CD4-positive, alpha-beta T cell (primary cell): ENCODE data around the gene CAMTA1. TPM values are rescaled to one million over a fixed set of nuclear protein-coding genes. Genes with fewer than 3 reads are reported as not detected.
A peak's percentile ranks its signal among the peaks of the same experiment; 100 is the strongest.

Experiments used
- ATAC-seq: fragments of 200-7000 bp; cut with Tn5 transposase; one replicate; pipeline ENCODE4 v1.10.0; 2022; ENCODE audit warnings: mild to moderate bottlenecking; ENCODE audit not compliant: poor library complexity
- CTCF ChIA-PET: fragments of 350-600 bp; sonication (Branson Sonifier 250); formaldehyde crosslinking; loops from one replicate; lab custom pipeline; 2021; ENCODE audit warnings: antibody characterized with exemption, inconsistent platforms; lab: Charles Lee
- POLR2A ChIA-PET: fragments of 350-600 bp; sonication (Branson Sonifier 250); formaldehyde crosslinking; loops from one replicate; lab custom pipeline; 2021; ENCODE audit warnings: antibody characterized with exemption, inconsistent platforms; lab: Charles Lee
- DNase-seq, 14 experiments: peaks; one replicate each; pipeline ENCODE4 v3.0.0-alpha.2; 2013 to 2020; ENCODE audit warnings: mixed read lengths in 2 of 14
- H3K27ac ChIP-seq, 2 donors: one replicate each; pipeline versions ENCODE4 v1.5.1 to v1.7.0; 2013; ENCODE audit warnings: low read length in 2 of 2, low read depth in 1 of 2, mild to moderate bottlenecking in 1 of 2
- H3K27me3 ChIP-seq, 2 experiments: 1 replicate in 1 of 2; 2 replicates in 1 of 2; pipeline versions ENCODE4 v1.6.1 to v1.7.0; 2013; ENCODE audit warnings: low read length in 2 of 2, control low read depth in 1 of 2, mild to moderate bottlenecking in 1 of 2, moderate library complexity in 1 of 2; ENCODE audit not compliant: insufficient read depth in 2 of 2, control insufficient read depth in 1 of 2
- H3K36me3 ChIP-seq: one replicate; pipeline ENCODE4 v1.6.1; 2013; ENCODE audit warnings: low read length, control low read depth; ENCODE audit not compliant: insufficient read depth
- H3K4me1 ChIP-seq: one replicate; pipeline ENCODE4 v1.6.1; 2013; ENCODE audit warnings: low read length, control low read depth; ENCODE audit not compliant: insufficient read depth
- H3K4me3 ChIP-seq: one replicate; pipeline ENCODE4 v1.5.1; 2013; ENCODE audit warnings: mild to moderate bottlenecking, low read length, moderate library complexity
- H3K9me3 ChIP-seq, 2 experiments: 1 replicate in 1 of 2; 2 replicates in 1 of 2; pipeline versions ENCODE4 v1.6.1 to v1.7.0; 2013; ENCODE audit warnings: low read length in 2 of 2, mild to moderate bottlenecking in 2 of 2, control low read depth in 1 of 2, moderate library complexity in 1 of 2; ENCODE audit not compliant: control insufficient read depth in 1 of 2, insufficient read depth in 1 of 2
- H3K27ac Mint-ChIP-seq: one replicate; pipeline ENCODE4 v1.8.0; 2020; ENCODE audit warnings: mixed read lengths
- H3K27me3 Mint-ChIP-seq: one replicate; pipeline ENCODE4 v1.8.0; 2021; ENCODE audit warnings: mixed read lengths
- H3K36me3 Mint-ChIP-seq: one replicate; pipeline ENCODE4 v1.8.0; 2021; ENCODE audit warnings: low read depth, mixed read lengths
- H3K4me1 Mint-ChIP-seq: one replicate; pipeline ENCODE4 v1.8.0; 2021; ENCODE audit warnings: low read depth, mixed read lengths
- H3K4me3 Mint-ChIP-seq: one replicate; pipeline ENCODE4 v1.8.0; 2020; ENCODE audit warnings: mild to moderate bottlenecking, mixed read lengths
- H3K9me3 Mint-ChIP-seq: one replicate; pipeline ENCODE4 v1.8.0; 2020; ENCODE audit warnings: mixed read lengths
- intact Hi-C, 2 experiments: fragments of 100-400 bp; cut with DNase I in 1 of 2; cut with micrococcal nuclease in 1 of 2; formaldehyde crosslinking; loops; one replicate each; pipeline versions ENCODE4 v1.15.1 to v1.9.0; 2023 to 2025; cut with DNase I, micrococcal nuclease
- total RNA-seq, 174 experiments: library from RNA in 2 of 174; stranded (reverse) in 2 of 174; gene quantifications; one replicate each; pipeline ENCODE4 v1.2.3 and lab custom pipeline; 2021 to 2026
- TF ChIP-seq, protein P1 (sequence below): fragments of 200-600 bp; IDR thresholded peaks from one replicate; pipeline ENCODE4 v1.8.0; 2022; ENCODE audit warnings: antibody characterized with exemption, mild to moderate bottlenecking

CAMTA1 gene
- total RNA-seq, 2 experiments from 2014 or later = 38.6 to 39.3 TPM

DNA sequence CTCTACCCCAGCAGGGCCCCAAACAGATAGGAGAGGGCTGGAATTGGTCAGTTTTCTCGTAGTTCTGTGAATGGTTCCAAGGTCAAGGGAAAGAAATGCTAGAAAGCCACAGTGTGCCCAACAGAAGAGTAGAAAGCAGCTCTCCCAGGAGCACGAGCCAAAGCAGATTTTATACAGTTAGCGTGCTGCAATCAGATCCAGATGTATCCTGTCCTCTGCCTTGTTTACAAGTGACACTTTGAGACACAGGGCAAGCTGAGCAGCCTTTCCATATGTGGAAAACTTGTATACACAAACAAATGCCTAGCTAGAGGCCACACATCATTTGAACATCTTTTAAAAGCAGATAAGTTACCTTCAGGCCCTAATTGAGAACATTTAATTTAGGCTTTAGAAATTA is 992.3 kb downstream of the CAMTA1 start:
- POLR2A ChIA-PET = no interaction called here
- ATAC-seq (no peak), DNase-seq (no peak)
- Histone ChIP-seq H3K27ac (no peak overlapping the region), H3K4me1 (peaks cover 20% of the 10 kb centered on the region), H3K36me3 (peaks cover 43% of the 10 kb centered on the region), H3K4me3 (no peak overlapping the region), H3K9me3 (no peaks in the 10 kb centered on the region), H3K27me3 (no peaks in the 10 kb centered on the region)
- no peaks in the 10 kb centered on the region for H3K9me3 Mint-ChIP-seq
- H3K36me3 Mint-ChIP-seq = peaks cover 73% of the 10 kb centered on the region
- intact Hi-C loops = no loop called here
- H3K4me3 Mint-ChIP-seq = no peak overlapping the region
- H3K4me1 Mint-ChIP-seq = peaks cover 48% of the 10 kb centered on the region
- TF ChIP-seq, protein P1, sequence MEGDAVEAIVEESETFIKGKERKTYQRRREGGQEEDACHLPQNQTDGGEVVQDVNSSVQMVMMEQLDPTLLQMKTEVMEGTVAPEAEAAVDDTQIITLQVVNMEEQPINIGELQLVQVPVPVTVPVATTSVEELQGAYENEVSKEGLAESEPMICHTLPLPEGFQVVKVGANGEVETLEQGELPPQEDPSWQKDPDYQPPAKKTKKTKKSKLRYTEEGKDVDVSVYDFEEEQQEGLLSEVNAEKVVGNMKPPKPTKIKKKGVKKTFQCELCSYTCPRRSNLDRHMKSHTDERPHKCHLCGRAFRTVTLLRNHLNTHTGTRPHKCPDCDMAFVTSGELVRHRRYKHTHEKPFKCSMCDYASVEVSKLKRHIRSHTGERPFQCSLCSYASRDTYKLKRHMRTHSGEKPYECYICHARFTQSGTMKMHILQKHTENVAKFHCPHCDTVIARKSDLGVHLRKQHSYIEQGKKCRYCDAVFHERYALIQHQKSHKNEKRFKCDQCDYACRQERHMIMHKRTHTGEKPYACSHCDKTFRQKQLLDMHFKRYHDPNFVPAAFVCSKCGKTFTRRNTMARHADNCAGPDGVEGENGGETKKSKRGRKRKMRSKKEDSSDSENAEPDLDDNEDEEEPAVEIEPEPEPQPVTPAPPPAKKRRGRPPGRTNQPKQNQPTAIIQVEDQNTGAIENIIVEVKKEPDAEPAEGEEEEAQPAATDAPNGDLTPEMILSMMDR = no peak
- H3K27me3 Mint-ChIP-seq = no peaks in the 10 kb centered on the region
- CTCF ChIA-PET = no interaction called here
- no peak overlapping the region for H3K27ac Mint-ChIP-seq

- CTCF ChIA-PET = no interaction called here
Observed at GRCh38 chr1:7778133-7778628, 992.9 kb downstream of the CAMTA1 start.

DNA sequence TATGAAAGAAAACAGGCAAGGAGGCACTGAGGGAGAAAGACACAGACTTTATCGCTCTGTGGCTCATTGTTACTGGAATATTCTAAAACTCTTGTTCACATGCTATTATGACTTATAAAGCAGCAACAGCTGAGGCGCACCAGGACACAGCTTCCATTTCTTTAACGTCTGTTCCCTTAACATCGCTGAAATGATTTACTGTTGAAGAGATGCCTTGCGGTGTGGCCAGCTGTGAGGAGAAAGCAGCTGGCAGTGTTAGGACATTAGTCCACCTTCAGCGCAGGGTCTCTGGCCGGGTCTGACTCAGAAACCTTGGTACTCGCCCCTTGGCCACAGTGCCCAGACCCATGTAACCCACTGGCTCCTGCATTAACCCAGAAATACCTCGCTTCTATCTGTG is 995.7 kb downstream of the CAMTA1 start:
- Histone ChIP-seq H3K27ac (no peak overlapping the region), H3K4me3 (no peak overlapping the region), H3K27me3 (no peaks in the 10 kb centered on the region), H3K9me3 (peaks cover 0 to 5% of the 10 kb centered on the region in 2 experiments), H3K36me3 (peaks cover 32% of the 10 kb centered on the region), H3K4me1 (peaks cover 34% of the 10 kb centered on the region)
- intact Hi-C loops = loop anchor here in 1 of 2 experiments (10.0 kb wide), 3 partner anchors 174 to 1094 kb away; partner anchors contain the start of genes ENO1 and RERE
- ChIA-PET CTCF (no interaction called here), POLR2A (interaction anchor here (3.1 kb wide), 1 partner anchor 9 kb away, joined by 19 read pairs; the partner anchor contains the start of gene VAMP3)
- no peaks in the 10 kb centered on the region for H3K27me3 Mint-ChIP-seq
- H3K4me1 Mint-ChIP-seq = peaks cover 32% of the 10 kb centered on the region
- peaks cover 52% of the 10 kb centered on the region for H3K36me3 Mint-ChIP-seq
- DNase-seq (no peak), ATAC-seq (no peak)
- TF ChIP-seq, protein P1 = no peak
- peak overlapping the region; percentile 15 for H3K4me3 Mint-ChIP-seq
- H3K27ac Mint-ChIP-seq = peak overlapping the region; percentile 43
- no peaks in the 10 kb centered on the region for H3K9me3 Mint-ChIP-seq

More at GRCh38 chr1:7778133-7778628, 992.9 kb downstream of the CAMTA1 start:
- Histone ChIP-seq H3K27ac (no peak overlapping the region), H3K4me3 (no peak overlapping the region), H3K36me3 (peaks cover 40% of the 10 kb centered on the region), H3K27me3 (no peaks in the 10 kb centered on the region), H3K4me1 (peaks cover 23% of the 10 kb centered on the region), H3K9me3 (no peaks in the 10 kb centered on the region)
- Mint-ChIP-seq H3K4me1 (peaks cover 47% of the 10 kb centered on the region), H3K9me3 (no peaks in the 10 kb centered on the region), H3K4me3 (no peak overlapping the region), H3K27me3 (no peaks in the 10 kb centered on the region), H3K27ac (no peak overlapping the region), H3K36me3 (peaks cover 68% of the 10 kb centered on the region)
- intact Hi-C loops = no loop called here
- POLR2A ChIA-PET = no interaction called here
- ATAC-seq = no peak
- TF ChIP-seq, protein P1 = no peak
- DNase-seq = no peak
